NCI-H1092 treated with DMSO at 0.1 percent for 48 hours (cell line): ENCODE measurements around the gene CNKSR3.

ENCODE experiments used
- DNase-seq: peaks from one replicate; lab custom pipeline; 2025; lab: John Stamatoyannopoulos, UW

The CNKSR3 gene

DNA sequence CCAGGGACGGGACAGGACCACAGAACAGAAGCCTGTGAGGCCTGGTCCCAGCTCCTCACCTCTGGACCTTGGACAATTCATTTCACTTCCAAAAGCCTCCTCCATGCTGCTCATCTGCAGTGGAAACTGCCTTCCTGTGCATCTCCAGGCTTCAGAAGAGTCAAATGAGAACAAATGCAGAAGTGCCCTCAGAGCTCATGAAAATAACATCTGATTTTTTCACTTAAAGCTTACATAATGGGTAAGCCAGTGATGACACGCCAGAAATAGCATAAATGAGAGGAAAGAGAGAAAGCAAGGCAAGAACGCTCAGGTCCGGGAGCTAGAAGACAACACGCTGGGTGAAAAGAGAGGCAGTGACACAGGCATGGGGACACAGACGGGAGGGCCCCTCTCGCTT, 7.9 kb downstream of the CNKSR3 start:
- DNase-seq, result no peak

DNA sequence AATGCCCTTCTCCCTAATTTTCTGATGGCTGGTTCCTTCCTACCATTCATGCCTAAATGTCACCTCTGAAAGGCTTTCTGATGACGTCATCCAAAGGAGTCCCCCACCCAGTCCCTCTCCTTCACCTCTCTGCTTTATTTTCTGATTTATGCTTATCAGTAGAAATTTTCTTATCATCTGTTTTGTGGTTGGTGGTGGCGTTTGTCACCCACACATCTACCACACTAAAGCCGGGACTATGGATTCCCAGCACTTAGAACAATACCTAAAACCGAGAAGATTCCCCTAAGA, 9.0 kb downstream of the CNKSR3 start:
- no peak for DNase-seq

GRCh38 chr6:154500769-154501577, 9.5 kb downstream of the CNKSR3 start:
- no peak for DNase-seq

- DNase-seq, result no peak
Measured at GRCh38 chr6:154499855-154500589, 10.5 kb downstream of the CNKSR3 start.

DNA sequence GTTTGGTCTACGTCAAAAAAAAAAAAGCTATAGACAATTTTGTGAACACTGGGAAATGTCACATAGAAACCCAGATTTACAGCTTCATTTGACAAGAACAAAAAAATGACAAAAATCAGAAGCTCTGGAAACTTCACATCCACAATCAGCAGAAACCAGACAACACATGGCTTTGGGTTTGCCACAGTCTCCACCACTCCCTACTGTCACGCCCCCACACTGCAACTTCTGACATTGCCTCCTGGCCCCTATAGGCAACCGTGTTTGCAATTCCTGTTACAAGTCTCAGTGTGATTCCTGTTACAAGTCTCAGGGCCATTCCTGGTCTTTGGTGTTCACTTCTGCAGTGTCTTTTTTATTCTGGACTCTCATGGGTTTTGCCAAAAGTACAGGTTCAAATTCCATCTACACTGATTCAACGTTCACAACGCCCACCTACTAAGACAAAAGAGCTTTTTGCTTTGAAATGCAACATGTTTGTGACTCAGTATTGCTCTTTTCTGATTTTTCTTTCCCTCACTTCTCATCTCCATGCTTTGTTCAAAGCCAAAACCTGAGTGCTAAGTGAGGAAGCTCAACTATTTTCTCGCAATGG, 12.0 kb downstream of the CNKSR3 start:
- DNase-seq, result no peak

DNA sequence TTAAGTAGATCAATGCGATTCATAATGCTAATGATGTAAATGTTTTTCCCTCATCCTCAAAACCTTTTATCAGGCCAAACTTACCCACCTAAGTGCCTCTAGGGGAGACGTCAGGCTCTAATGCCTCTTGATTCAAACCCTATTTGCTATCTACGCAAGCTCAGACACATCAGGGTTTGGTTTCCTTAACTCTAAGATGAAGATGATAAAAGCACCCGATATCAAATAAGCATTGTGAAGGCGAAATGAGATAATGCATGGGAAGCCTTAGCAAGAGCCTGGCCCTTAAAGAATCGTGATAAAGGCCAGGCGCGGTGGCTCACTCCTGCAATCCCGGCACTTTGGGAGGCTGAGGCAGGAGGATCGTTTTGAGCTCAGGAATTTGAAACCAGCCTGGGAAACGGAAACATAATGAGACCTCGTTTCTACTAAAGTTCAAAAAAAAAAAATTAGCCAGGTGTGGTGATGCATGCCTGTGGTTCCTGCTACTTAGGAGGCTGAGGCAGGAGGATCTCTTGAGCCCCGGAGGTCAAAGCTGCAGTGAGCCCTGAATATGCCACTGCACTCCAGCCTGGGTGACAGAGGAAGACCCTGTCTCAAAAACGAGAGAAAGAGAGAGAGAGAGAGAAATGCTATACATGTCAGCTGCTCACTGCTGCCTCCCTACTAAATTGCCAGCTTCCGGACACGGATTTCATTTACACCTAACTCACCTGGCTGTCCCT, 13.5 kb downstream of the CNKSR3 start:
- DNase-seq, result no peak

DNA sequence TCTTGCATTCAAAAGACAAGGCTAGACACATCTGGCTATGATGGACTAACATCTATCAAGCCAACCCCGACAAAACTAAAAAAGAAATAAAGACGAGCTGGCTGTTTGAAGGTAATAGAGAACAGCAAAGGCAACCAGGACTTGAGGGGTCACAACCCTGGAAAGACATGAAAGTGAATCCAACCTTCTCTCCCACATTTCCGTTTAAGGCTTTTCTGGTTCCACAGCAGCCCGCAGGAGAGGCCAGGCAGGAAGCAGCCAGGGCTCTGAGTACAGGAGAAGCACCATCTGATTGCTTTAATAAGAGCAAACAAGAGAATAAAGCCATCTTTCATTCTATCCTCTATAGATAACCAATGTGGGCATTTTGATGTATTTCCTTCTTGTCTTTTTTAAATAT, 14.3 kb downstream of the CNKSR3 start:
- no peak for DNase-seq

- no peak for DNase-seq
Measured at GRCh38 chr6:154494592-154495311, 15.7 kb downstream of the CNKSR3 start.

DNA sequence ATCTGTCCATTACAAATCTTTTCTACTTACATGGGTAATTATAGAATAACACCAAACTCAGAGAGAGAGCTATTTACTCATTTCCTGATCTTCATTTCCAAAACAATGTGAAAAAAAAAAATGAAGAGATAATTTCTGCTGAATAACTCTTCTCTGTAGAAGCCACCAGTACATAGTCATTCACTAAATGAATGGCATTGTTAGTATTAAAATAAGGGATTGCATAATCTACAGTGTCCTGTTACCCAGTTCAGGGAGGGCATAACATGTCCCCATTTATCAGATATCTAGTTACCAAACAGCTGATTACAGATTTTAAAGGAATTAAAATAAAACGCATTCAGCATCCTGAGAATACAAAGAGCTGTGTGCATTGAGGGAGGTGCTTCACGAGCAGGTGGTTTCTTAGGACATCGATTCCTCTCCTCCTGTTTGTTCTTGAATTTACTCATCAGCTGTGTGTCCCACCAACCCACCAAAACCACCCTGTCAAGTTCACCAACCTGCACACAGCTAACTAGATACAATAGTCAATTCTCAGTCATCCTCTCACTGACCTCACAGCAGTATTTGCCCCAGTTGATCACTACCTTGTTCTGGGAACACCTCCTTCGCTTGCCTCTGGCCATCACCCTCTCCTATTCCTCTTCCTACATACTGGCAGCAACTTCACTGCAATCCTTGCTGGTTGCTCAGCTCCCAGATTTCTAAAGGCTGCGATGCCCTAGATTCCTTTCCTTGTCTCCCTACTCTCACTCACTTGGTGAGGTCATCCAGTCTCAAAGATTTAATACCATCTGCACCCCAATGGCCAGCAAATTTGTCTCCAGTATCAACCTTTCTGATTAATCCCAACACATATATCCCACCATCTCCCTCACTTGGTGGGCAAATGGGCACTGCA, 18.7 kb downstream of the CNKSR3 start:
- no peak for DNase-seq

DNA sequence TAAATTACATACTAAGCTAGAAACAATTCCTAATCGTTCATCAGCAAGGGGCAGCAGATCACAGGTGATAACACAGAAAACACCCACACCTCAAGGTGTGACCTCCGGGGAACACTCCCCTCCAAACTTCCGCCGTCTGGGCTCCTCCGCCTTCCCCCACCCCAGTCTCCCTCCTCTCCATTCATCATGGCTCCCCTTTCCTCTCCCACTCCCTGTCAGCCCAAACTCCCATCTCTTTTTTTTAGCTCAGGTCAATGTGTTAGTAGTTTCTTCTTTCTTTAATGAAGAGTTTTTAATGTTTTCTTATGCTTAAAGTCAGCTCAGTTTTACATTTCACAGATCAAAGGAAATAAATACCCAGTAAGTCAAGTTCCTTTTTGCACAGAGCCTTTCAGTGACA, 20.7 kb downstream of the CNKSR3 start:
- DNase-seq, result no peak

- no peak for DNase-seq
Measured at GRCh38 chr6:154488802-154489437, 21.6 kb downstream of the CNKSR3 start.

DNA sequence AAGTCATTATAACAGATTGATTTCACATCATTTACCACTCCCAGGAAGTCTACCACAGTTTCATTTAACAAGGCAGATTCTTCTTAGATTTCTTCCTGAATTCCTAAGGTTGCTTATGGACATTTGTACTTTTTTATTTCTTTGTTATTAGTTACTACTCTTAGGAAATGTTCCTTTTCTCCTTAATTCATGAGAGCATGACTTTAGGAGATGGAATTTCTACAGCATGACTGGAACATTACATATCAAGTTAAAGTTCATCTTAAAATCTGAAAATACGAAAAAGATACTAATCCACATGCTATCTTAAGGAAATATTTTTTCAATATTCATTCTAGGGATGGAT, 22.3 kb downstream of the CNKSR3 start:
- no peak for DNase-seq

DNA sequence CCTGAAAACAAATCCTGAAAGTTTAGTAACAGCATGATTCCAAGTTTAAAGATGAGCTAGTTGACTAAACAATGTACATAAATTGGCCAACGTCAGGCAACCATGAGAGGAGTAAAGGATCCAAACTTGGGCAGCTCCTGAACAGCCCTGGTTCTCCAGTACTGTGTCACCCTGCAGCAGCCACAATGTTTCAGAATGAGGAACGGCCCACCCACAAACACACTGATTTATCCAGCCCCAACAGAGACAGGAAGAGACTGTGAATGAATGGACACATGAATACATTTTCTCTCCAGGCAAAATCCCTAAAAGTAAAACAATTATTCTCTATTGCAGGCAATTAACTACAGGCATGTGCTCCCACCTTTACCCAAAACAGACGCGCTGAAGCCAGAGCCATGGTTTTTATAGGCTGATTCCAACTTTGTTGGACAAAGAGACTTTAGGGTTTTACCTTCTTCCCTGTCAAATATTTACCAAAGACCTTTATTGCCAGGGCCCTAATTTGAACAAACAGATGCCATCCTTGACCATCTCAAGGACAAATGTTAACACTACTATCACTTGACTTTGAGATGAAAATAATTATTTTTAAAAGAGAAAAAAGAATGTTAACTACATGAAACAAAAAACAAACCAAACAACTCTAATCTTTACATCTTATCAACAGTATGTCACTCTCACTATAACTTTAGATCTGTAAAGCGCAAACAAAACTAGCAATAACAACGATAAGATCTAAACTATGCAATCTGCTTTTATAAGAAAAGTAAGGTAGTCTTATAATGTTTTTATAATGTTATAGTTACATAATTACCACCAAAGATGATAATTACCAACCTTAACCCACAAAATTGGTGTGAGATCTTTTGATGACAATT, 22.9 kb downstream of the CNKSR3 start:
- no peak for DNase-seq

- DNase-seq, result no peak
Measured at GRCh38 chr6:154485815-154486214, 24.7 kb downstream of the CNKSR3 start.

- no peak for DNase-seq
Measured at GRCh38 chr6:154484942-154485341, 25.5 kb downstream of the CNKSR3 start.

DNA sequence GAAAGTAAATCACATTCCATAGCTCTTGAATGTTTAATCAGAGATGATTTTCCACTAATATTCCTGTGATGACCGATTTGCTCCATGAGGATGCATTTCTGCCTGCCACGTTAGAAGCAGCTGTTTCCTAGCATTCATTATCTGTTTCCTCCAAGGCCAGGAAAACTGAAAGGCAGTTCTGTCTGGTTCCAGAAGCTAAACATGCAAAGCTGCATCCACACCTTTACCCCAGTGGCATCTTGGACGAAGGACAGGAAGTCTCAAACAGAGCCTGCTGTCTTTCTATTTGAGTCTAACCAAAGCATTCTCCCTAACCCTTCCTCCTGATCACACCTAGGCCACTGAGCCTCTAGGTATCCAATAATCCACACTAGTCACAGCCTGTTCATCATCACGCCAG, 27.6 kb downstream of the CNKSR3 start:
- DNase-seq, result no peak

GRCh38 chr6:154481521-154482013, 28.9 kb downstream of the CNKSR3 start:
- DNase-seq, result no peak

DNA sequence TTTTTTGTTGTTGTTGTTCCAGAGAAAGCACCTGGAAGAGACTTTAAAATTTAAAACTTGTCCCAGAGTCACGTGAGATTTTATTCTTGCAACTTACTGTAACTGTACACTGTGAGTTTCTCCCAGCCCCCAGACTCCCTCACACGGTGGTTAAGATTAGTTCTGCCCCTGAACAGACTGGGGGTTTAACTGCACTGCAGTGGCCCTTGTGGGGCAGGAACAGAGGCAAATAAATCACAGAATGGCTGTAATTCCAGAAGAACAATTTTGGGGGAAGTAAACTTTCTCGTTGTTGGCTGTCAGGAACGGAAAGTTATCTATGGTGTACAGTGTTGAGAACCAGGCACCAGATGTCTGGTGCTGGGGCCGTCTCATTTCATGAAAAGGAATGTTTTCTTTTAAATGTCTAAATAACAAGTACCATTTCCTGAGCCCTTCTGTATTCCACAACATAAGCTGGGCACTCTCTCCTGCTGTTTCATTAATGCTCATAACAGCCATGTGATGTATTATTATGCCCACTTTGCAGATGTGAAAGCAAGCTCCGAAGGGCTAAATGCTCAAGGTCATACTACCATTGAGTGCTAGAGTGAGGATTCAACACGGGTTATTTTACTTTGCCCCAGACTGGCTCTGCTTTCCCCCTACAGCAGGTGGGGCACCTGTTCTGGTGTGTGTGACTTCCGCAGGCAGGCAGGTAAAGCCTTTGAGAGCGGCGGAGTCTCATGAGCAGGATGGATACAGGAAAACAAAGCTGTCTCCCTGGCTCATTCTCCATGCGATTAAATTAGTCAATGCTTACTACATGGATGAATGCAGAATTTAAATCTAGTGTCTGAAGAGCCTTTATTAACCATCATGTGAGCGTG, 30.5 kb downstream of the CNKSR3 start:
- no peak for DNase-seq
